Astrocyte of the spinal cord (primary cell): Measurements from ENCODE around the gene EDEM1.

Source experiments
- DNase-seq: peaks from one replicate; pipeline ENCODE4 v3.0.0; 2011; ENCODE audit warnings: low read depth, low spot score
- H3K4me3 ChIP-seq: 2 replicates; pipeline ENCODE4 v1.5.1; 2011; ENCODE audit warnings: low read depth, mild to moderate bottlenecking, low read length, moderate library complexity
- CTCF ChIP-seq: IDR thresholded peaks from 2 replicates; pipeline ENCODE4 v1.5.1; 2012; ENCODE audit warnings: low read depth, mild to moderate bottlenecking, low read length, inconsistent platforms
- in situ Hi-C: cut with HindIII; loops from 2 replicates; pipeline ENCODE4 v1.10.0; 2017; ENCODE audit warnings: low sequenced_read_pairs

Gene EDEM1

GRCh38 chr3:5192571-5193365, 5.3 kb downstream of the EDEM1 start:
- no peak for DNase-seq
- no peak for TF ChIP-seq CTCF
- no peak overlapping the region for H3K4me3 ChIP-seq
- in situ Hi-C loops: no loop called here

DNA sequence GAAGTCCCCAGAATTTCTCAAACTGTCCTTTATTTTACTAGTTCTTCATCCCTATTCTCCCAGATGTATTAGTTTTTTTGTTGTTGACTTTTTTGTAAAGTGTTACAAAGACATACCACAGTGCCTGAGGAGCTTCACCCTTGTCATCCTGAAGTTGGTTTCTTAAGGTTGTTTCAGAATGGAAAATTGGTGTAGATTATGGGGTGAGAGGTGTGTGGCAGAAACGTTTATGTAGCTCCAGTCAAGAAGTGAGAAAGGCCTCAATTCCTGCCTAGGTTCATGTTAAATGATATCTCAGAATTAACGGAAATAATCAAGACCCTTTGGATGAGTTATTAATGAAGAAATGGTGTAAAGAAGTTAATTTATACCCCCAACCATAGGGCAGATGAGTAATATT, 6.8 kb downstream of the EDEM1 start:
- in situ Hi-C loops: no loop called here
- no peak overlapping the region for H3K4me3 ChIP-seq

GRCh38 chr3:5194801-5195509, 7.4 kb downstream of the EDEM1 start:
- TF ChIP-seq CTCF: no peak
- in situ Hi-C loops: no loop called here
- no peak overlapping the region for H3K4me3 ChIP-seq
- peak; percentile 70 for DNase-seq

More for the DNA sequence above, 6.8 kb downstream of the EDEM1 start:
- DNase-seq: no peak
- TF ChIP-seq CTCF: no peak

GRCh38 chr3:5195605-5196004, 8.1 kb downstream of the EDEM1 start:
- no peak overlapping the region for H3K4me3 ChIP-seq
- no peak for DNase-seq
- in situ Hi-C loops: no loop called here
- TF ChIP-seq CTCF: no peak

GRCh38 chr3:5197022-5197421, 9.5 kb downstream of the EDEM1 start:
- TF ChIP-seq CTCF: no peak
- no peak for DNase-seq
- H3K4me3 ChIP-seq: no peak overlapping the region
- in situ Hi-C loops: no loop called here

DNA sequence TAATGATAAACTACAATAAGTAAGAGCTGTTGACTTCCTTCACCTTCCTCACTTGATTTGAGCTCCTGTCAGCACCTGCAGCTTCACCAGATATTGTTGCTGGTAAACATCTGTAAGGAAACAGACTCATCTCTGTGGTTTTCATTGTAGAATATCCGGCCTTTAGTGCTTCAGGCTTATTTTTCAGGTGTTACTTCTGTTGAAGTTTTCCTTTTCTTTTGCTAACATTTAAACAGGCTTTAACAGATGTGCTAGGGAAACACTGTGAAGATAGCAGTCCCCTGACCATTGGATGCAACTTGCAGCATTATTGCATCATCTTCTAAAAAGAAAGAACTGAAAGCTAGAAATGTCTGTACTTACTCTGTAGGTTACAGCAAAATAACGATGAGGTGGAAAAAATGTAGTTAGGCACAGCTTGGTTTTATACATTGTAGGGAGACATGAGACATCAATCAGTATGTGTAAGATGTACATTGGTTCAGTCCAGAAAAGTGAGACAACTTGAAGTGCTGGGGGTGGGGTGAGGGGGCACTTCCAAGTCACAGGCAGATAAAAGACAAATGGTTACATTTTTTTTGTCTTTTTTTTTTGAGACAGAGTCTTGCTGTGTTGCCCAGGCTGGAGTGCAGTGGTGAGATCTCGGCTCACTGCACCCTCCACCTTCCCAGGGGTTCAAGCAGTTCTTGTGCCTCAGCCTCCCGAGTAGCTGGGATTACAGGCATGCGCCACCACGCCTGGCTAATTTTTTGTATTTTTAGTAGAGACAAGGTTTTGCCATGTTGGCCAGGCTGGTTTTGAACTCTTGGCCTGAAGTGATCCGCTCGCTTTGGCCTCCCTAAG, 10.2 kb downstream of the EDEM1 start:
- in situ Hi-C loops: no loop called here
- DNase-seq: peak; percentile 62
- H3K4me3 ChIP-seq: no peak overlapping the region
- no peak for TF ChIP-seq CTCF
